ENCODE data around the gene DUSP15. TPM values are rescaled to one million over a fixed set of nuclear protein-coding genes. Genes with fewer than 3 reads are reported as not detected.
"Not testable (repeated sequence)": the region's sequence is repeated elsewhere in the genome, so short reads cannot be mapped to it uniquely, and the experiment has no call there.

The DUSP15 gene
- total and polyA plus RNA-seq, 4 donors, result 7.8 to 31.0 (median 20.4) TPM

- DNase-seq (ENCODE audit: low read depth in 4 of 6, low spot score in 6 of 6), result no peak
- Histone ChIP-seq H3K4me3 (ENCODE audit: low read depth, low read length) (no peak overlapping the region), H3K9me3 (ENCODE audit: control insufficient read depth, insufficient read depth, low read length) (no peaks in the 10 kb centered on the region), H3K4me1 (ENCODE audit: control insufficient read depth, insufficient read depth, low read length) (peaks cover 30% of the 10 kb centered on the region), H3K36me3 (ENCODE audit: control insufficient read depth, insufficient read depth, low read length) (no peaks in the 10 kb centered on the region), H3K27ac (ENCODE audit: low read depth, low read length) (no peak overlapping the region), H3K27me3 (ENCODE audit: control insufficient read depth, insufficient read depth, low read length) (no peaks in the 10 kb centered on the region)
- 87% methylated on average over 5 of the region's 8 CpGs for whole genome bisulfite sequencing (ENCODE audit: insufficient coverage)
Observed at GRCh38 chr20:31818376-31818908, 51.9 kb downstream of the DUSP15 start.

GRCh38 chr20:31817461-31817860 lies 52.9 kb downstream of the DUSP15 start:
- Histone ChIP-seq H3K4me3 (ENCODE audit: low read depth, low read length) (no peak overlapping the region), H3K36me3 (ENCODE audit: control insufficient read depth, insufficient read depth, low read length) (no peaks in the 10 kb centered on the region), H3K4me1 (ENCODE audit: control insufficient read depth, insufficient read depth, low read length) (peaks cover 20% of the 10 kb centered on the region), H3K27me3 (ENCODE audit: control insufficient read depth, insufficient read depth, low read length) (no peaks in the 10 kb centered on the region), H3K27ac (ENCODE audit: low read depth, low read length) (no peak overlapping the region), H3K9me3 (ENCODE audit: control insufficient read depth, insufficient read depth, low read length) (no peaks in the 10 kb centered on the region)
- WGBS (ENCODE audit: insufficient coverage), result 88% methylated on average over 4 of the region's 5 CpGs
- DNase-seq (ENCODE audit: low read depth in 4 of 6, low spot score in 6 of 6), result no peak

- H3K4me3 ChIP-seq (ENCODE audit: low read depth, low read length), result no peak overlapping the region
- H3K4me1 ChIP-seq (ENCODE audit: control insufficient read depth, insufficient read depth, low read length), result peaks cover 24% of the 10 kb centered on the region
- H3K27me3 ChIP-seq (ENCODE audit: control insufficient read depth, insufficient read depth, low read length), result no peaks in the 10 kb centered on the region
- H3K27ac ChIP-seq (ENCODE audit: low read depth, low read length), result no peak overlapping the region
- no peak for DNase-seq (ENCODE audit: low read depth in 4 of 6, low spot score in 6 of 6)
- no peaks in the 10 kb centered on the region for H3K36me3 ChIP-seq (ENCODE audit: control insufficient read depth, insufficient read depth, low read length)
- no peaks in the 10 kb centered on the region for H3K9me3 ChIP-seq (ENCODE audit: control insufficient read depth, insufficient read depth, low read length)
- no CpG with 5 or more reads among the region's 5 CpGs for WGBS (ENCODE audit: insufficient coverage)
Observed at GRCh38 chr20:31816221-31816620, 54.1 kb downstream of the DUSP15 start.

- Histone ChIP-seq H3K36me3 (ENCODE audit: control insufficient read depth, insufficient read depth, low read length) (no peaks in the 10 kb centered on the region), H3K27ac (ENCODE audit: low read depth, low read length) (no peak overlapping the region), H3K27me3 (ENCODE audit: control insufficient read depth, insufficient read depth, low read length) (no peaks in the 10 kb centered on the region), H3K4me3 (ENCODE audit: low read depth, low read length) (no peak overlapping the region), H3K9me3 (ENCODE audit: control insufficient read depth, insufficient read depth, low read length) (no peaks in the 10 kb centered on the region), H3K4me1 (ENCODE audit: control insufficient read depth, insufficient read depth, low read length) (peaks cover 28% of the 10 kb centered on the region)
- WGBS (ENCODE audit: insufficient coverage), result 48% methylated on average over 9 of the region's 9 CpGs
- DNase-seq (ENCODE audit: low read depth in 4 of 6, low spot score in 6 of 6), result no peak
Observed at GRCh38 chr20:31815408-31816188, 54.7 kb downstream of the DUSP15 start.

GRCh38 chr20:31814142-31814541 lies 56.2 kb downstream of the DUSP15 start:
- H3K27ac ChIP-seq (ENCODE audit: low read depth, low read length); H3K27me3 ChIP-seq (ENCODE audit: control insufficient read depth, insufficient read depth, low read length); DNase-seq (ENCODE audit: low read depth in 4 of 6, low spot score in 6 of 6); H3K36me3 ChIP-seq (ENCODE audit: control insufficient read depth, insufficient read depth, low read length); H3K9me3 ChIP-seq (ENCODE audit: control insufficient read depth, insufficient read depth, low read length); H3K4me3 ChIP-seq (ENCODE audit: low read depth, low read length): not testable (repeated sequence)
- WGBS (ENCODE audit: insufficient coverage), result 80% methylated on average over 6 of the region's 7 CpGs
- H3K4me1 ChIP-seq (ENCODE audit: control insufficient read depth, insufficient read depth, low read length), result peaks cover 25% of the 10 kb centered on the region

GRCh38 chr20:31813611-31814010 lies 56.7 kb downstream of the DUSP15 start:
- no peak overlapping the region for H3K27ac ChIP-seq (ENCODE audit: low read depth, low read length)
- H3K27me3 ChIP-seq (ENCODE audit: control insufficient read depth, insufficient read depth, low read length), result no peaks in the 10 kb centered on the region
- H3K9me3 ChIP-seq (ENCODE audit: control insufficient read depth, insufficient read depth, low read length), result no peaks in the 10 kb centered on the region
- no peak for DNase-seq (ENCODE audit: low read depth in 4 of 6, low spot score in 6 of 6)
- H3K4me3 ChIP-seq (ENCODE audit: low read depth, low read length), result no peak overlapping the region
- no peaks in the 10 kb centered on the region for H3K36me3 ChIP-seq (ENCODE audit: control insufficient read depth, insufficient read depth, low read length)
- peaks cover 21% of the 10 kb centered on the region for H3K4me1 ChIP-seq (ENCODE audit: control insufficient read depth, insufficient read depth, low read length)

GRCh38 chr20:31811796-31812728 lies 58.3 kb downstream of the DUSP15 start:
- H3K27me3 ChIP-seq (ENCODE audit: control insufficient read depth, insufficient read depth, low read length), result no peaks in the 10 kb centered on the region
- H3K27ac ChIP-seq (ENCODE audit: low read depth, low read length), result no peak overlapping the region
- no peaks in the 10 kb centered on the region for H3K36me3 ChIP-seq (ENCODE audit: control insufficient read depth, insufficient read depth, low read length)
- no peak for DNase-seq (ENCODE audit: low read depth in 4 of 6, low spot score in 6 of 6)
- no peak overlapping the region for H3K4me3 ChIP-seq (ENCODE audit: low read depth, low read length)
- H3K9me3 ChIP-seq (ENCODE audit: control insufficient read depth, insufficient read depth, low read length), result no peaks in the 10 kb centered on the region
- 80% methylated on average over 9 of the region's 15 CpGs for WGBS (ENCODE audit: insufficient coverage)
- H3K4me1 ChIP-seq (ENCODE audit: control insufficient read depth, insufficient read depth, low read length), result peaks cover 21% of the 10 kb centered on the region

- 80% methylated on average over 3 of the region's 4 CpGs for WGBS (ENCODE audit: insufficient coverage)
- Histone ChIP-seq H3K9me3 (ENCODE audit: control insufficient read depth, insufficient read depth, low read length) (no peaks in the 10 kb centered on the region), H3K27ac (ENCODE audit: low read depth, low read length) (no peak overlapping the region), H3K27me3 (ENCODE audit: control insufficient read depth, insufficient read depth, low read length) (no peaks in the 10 kb centered on the region), H3K36me3 (ENCODE audit: control insufficient read depth, insufficient read depth, low read length) (no peaks in the 10 kb centered on the region), H3K4me3 (ENCODE audit: low read depth, low read length) (no peak overlapping the region), H3K4me1 (ENCODE audit: control insufficient read depth, insufficient read depth, low read length) (peaks cover 21% of the 10 kb centered on the region)
- no peak for DNase-seq (ENCODE audit: low read depth in 4 of 6, low spot score in 6 of 6)
Observed at GRCh38 chr20:31811198-31811597, 59.1 kb downstream of the DUSP15 start.
